ENCODE measurements around the gene KDM5B. TPM values are rescaled to one million over a fixed set of nuclear protein-coding genes. Genes with fewer than 3 reads are reported as not detected.

The KDM5B gene
- total RNA-seq, 1 experiment from 2014 or later, result 83.6 TPM

GRCh38 chr1:202677433-202677832 is 130.8 kb downstream of the KDM5B start:
- ChIA-PET CTCF (no interaction called here), POLR2A (interaction anchor here (0.6 kb wide), 1 partner anchor 393 kb away, joined by 4 read pairs; no protein-coding TSS in a partner anchor)
- BruUV-seq (replicated peaks), result no TSS peak
- DNase-seq (ENCODE audit: low read depth, low spot score), result no peak
- ATAC-seq, result no peak
- Histone ChIP-seq H3K4me3 (ENCODE audit: low read depth in 2 of 2, low read length in 2 of 2) (no peak overlapping the region), H3K4me1 (ENCODE audit: control insufficient read depth, insufficient read depth, low read length) (no peaks in the 10 kb centered on the region), H3K36me3 (ENCODE audit: control insufficient read depth, insufficient read depth, low read length) (no peaks in the 10 kb centered on the region), H3K27ac (ENCODE audit: low read length) (no peak overlapping the region), H3K27me3 (ENCODE audit: control insufficient read depth, insufficient read depth, low read length) (peaks cover 7% of the 10 kb centered on the region), H3K9me3 (ENCODE audit: control insufficient read depth, insufficient read depth, low read depth, low read length) (0 out of 2 replicates have a peak, but pooled peaks cover 7% of the 10 kb centered on the region)
- in situ Hi-C loops (cut with HindIII; ENCODE audit: low pct_unique_long_range_greater_than_20kb, low sequenced_read_pairs) (no loop called here), intact Hi-C loops (cut with micrococcal nuclease; ENCODE audit: unreplicated experiment) (no loop called here)
- TF ChIP-seq REST (IDR thresholded peaks at IDR 0.05; ENCODE audit: insufficient read depth in 1 of 2, low read depth in 2 of 2, low read length in 1 of 2) (no peak), POLR2AphosphoS5 (IDR thresholded peaks at IDR 0.05; ENCODE audit: low read depth, low read length) (no peak), SIN3A (IDR thresholded peaks at IDR 0.05; ENCODE audit: borderline replicate concordance, insufficient read depth, low read depth, low read length) (no peak), CTCF (IDR thresholded peaks at IDR 0.05) (no peak), TCF7L2 (IDR thresholded peaks at IDR 0.05; ENCODE audit: low read depth, low read length) (no peak)

Other genes with a start within 250 kb of the KDM5B start
- 0.03 TPM for gene SYT2, start 98.0 kb downstream of the KDM5B start, total RNA-seq (2021; ENCODE audit: unreplicated experiment)
- 2.2 TPM for gene PCAT6, start 2.5 kb upstream of the KDM5B start, total RNA-seq (2021; ENCODE audit: unreplicated experiment)
- gene RABIF, start 80.7 kb upstream of the KDM5B start, total RNA-seq (2021; ENCODE audit: unreplicated experiment), result 15.3 TPM
- 37.8 TPM for gene KLHL12, start 118.8 kb upstream of the KDM5B start, total RNA-seq (2021; ENCODE audit: unreplicated experiment)
- 78.2 TPM for gene ADIPOR1, start 149.9 kb upstream of the KDM5B start, total RNA-seq (2021; ENCODE audit: unreplicated experiment)
- gene CYB5R1, start 158.8 kb upstream of the KDM5B start, total RNA-seq (2021; ENCODE audit: unreplicated experiment), result 27.5 TPM
- 59.1 TPM for gene TMEM183A, start 199.0 kb upstream of the KDM5B start, total RNA-seq (2021; ENCODE audit: unreplicated experiment)
- 1.9 TPM for gene PPFIA4, start 218.1 kb upstream of the KDM5B start, total RNA-seq (2021; ENCODE audit: unreplicated experiment)

Data from Panc1 (cell line).